ENCODE data around the gene RBM22.

RBM22 gene

GRCh38 chr5:150651924-150652671 lies 48.8 kb downstream of the RBM22 start:
- no peak for DNase-seq (ENCODE audit: low spot score)

- no peak for DNase-seq (ENCODE audit: low spot score)
These were observed 49.5 kb downstream of the RBM22 start for GRCh38 chr5:150651382-150651781.

- DNase-seq (ENCODE audit: low spot score), result no peak
These were observed 50.5 kb downstream of the RBM22 start for GRCh38 chr5:150650021-150651006.

- no peak for DNase-seq (ENCODE audit: low spot score)
These were observed 51.5 kb downstream of the RBM22 start for GRCh38 chr5:150649108-150650020.

- DNase-seq (ENCODE audit: low spot score), result no peak
These were observed 52.4 kb downstream of the RBM22 start for GRCh38 chr5:150648294-150649107.

- DNase-seq (ENCODE audit: low spot score), result no peak
These were observed 53.3 kb downstream of the RBM22 start for GRCh38 chr5:150647275-150648251.

- no peak for DNase-seq (ENCODE audit: low spot score)
These were observed 55.7 kb downstream of the RBM22 start for GRCh38 chr5:150645070-150645700.

- no peak for DNase-seq (ENCODE audit: low spot score)
These were observed 56.3 kb downstream of the RBM22 start for GRCh38 chr5:150644514-150644913.

GRCh38 chr5:150644058-150644457 lies 56.8 kb downstream of the RBM22 start:
- DNase-seq (ENCODE audit: low spot score), result no peak

- no peak for DNase-seq (ENCODE audit: low spot score)
These were observed 57.7 kb downstream of the RBM22 start for GRCh38 chr5:150642991-150643710.

GRCh38 chr5:150642567-150642927 lies 58.3 kb downstream of the RBM22 start:
- no peak for DNase-seq (ENCODE audit: low spot score)

GRCh38 chr5:150641824-150642566 lies 58.9 kb downstream of the RBM22 start:
- no peak for DNase-seq (ENCODE audit: low spot score)

GRCh38 chr5:150641006-150641570 lies 59.8 kb downstream of the RBM22 start:
- no peak for DNase-seq (ENCODE audit: low spot score)
